ENCODE data around the gene ANKRD31. TPM values are rescaled to one million over a fixed set of nuclear protein-coding genes. Genes with fewer than 3 reads are reported as not detected.

Gene ANKRD31
- total and polyA plus RNA-seq, 12 donors = under 0.01 to 0.18 (median 0.11) TPM; not detected in 3

GRCh38 chr5:75031366-75031765, 205.3 kb downstream of the ANKRD31 start:
- no peaks in the 10 kb centered on the region for H3K9me3 ChIP-seq
- no peaks in the 10 kb centered on the region for H3K27me3 ChIP-seq
- DNase-seq = no peak
- WGBS, 2 donors = 49 to 53% methylated on average over 3 of the region's 3 CpGs
- no peaks in the 10 kb centered on the region for H3K4me1 ChIP-seq
- ATAC-seq = no peak
- no peak overlapping the region for H3K27ac ChIP-seq
- H3K4me3 ChIP-seq = no peak overlapping the region
- intact Hi-C loops (cut with DNase I) = no loop called here
- H3K36me3 ChIP-seq = no peaks in the 10 kb centered on the region
- TF ChIP-seq CTCF (IDR thresholded peaks at IDR 0.05) = no peak

GRCh38 chr5:75028090-75028489, 208.6 kb downstream of the ANKRD31 start:
- H3K36me3 ChIP-seq = no peaks in the 10 kb centered on the region
- intact Hi-C loops (cut with DNase I) = no loop called here
- 89% methylated on average over 3 of the region's 3 CpGs for WGBS, 2 donors
- H3K27ac ChIP-seq = no peak overlapping the region
- ATAC-seq (no peak), DNase-seq (no peak)
- no peaks in the 10 kb centered on the region for H3K4me1 ChIP-seq
- no peaks in the 10 kb centered on the region for H3K9me3 ChIP-seq
- H3K27me3 ChIP-seq = no peaks in the 10 kb centered on the region
- H3K4me3 ChIP-seq = no peak overlapping the region
- no peak for TF ChIP-seq CTCF (IDR thresholded peaks at IDR 0.05)

GRCh38 chr5:75023368-75024159, 213.1 kb downstream of the ANKRD31 start:
- no peak for TF ChIP-seq CTCF (IDR thresholded peaks at IDR 0.05)
- DNase-seq = no peak
- 69 to 71% methylated on average over 9 of the region's 9 CpGs for WGBS, 2 donors
- peaks cover 0 to 7% (median 0%) of the 10 kb centered on the region in 7 donors for H3K27me3 ChIP-seq
- H3K9me3 ChIP-seq = no peaks in the 10 kb centered on the region
- H3K27ac ChIP-seq = no peak overlapping the region
- H3K4me3 ChIP-seq = no peak overlapping the region
- H3K4me1 ChIP-seq = no peaks in the 10 kb centered on the region
- no peak for ATAC-seq
- H3K36me3 ChIP-seq = no peaks in the 10 kb centered on the region
- intact Hi-C loops (cut with DNase I) = no loop called here

GRCh38 chr5:75021800-75022199, 214.9 kb downstream of the ANKRD31 start:
- no peaks in the 10 kb centered on the region for H3K36me3 ChIP-seq
- no peak for ATAC-seq
- TF ChIP-seq CTCF (IDR thresholded peaks at IDR 0.05) = no peak
- H3K4me1 ChIP-seq = no peaks in the 10 kb centered on the region
- no peak overlapping the region for H3K27ac ChIP-seq
- H3K27me3 ChIP-seq = peaks cover 0 to 7% (median 0%) of the 10 kb centered on the region in 7 donors
- no peak for DNase-seq
- intact Hi-C loops (cut with DNase I) = no loop called here
- WGBS, 2 donors = 85 to 86% methylated on average over 4 of the region's 4 CpGs
- no peak overlapping the region for H3K4me3 ChIP-seq
- H3K9me3 ChIP-seq = no peaks in the 10 kb centered on the region

All from heart right ventricle (tissue), 16 donors.